ENCODE results near the gene BCO1.

DNA sequence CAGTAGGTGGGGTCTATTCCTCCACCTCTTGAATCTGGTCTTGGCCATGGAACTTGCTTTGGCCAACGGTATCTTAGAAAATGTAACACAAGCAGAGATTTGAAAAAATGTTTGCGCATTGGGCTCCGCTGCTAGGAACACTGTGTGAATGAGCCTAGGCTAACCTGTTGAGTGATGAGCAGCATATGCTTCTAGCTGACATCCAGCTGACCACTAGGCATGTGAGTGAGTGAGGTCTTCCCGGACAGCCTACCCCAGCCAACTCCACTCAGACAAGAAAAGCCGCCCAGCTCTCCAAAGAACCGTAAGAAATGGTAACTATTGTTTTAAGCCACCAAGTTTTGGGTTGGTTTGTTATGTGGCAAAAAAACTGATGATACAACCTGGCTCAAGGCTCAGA lies 31.4 kb upstream of the BCO1 start:
- TF ChIP-seq CTCF (IDR thresholded peaks at IDR 0.05 in 4 of 5, conservative IDR thresholded peaks at IDR 0.05 in 1 of 5) (no peak), POLR2A (IDR thresholded peaks at IDR 0.05) (no peak)

Measured in gastrocnemius medialis (tissue), 4 donors.